GM10847 (cell line): ENCODE measurements around the gene RASGRP3.
A peak's percentile ranks its signal among the peaks of the same experiment; 100 is the strongest.

ENCODE experiments used
- POLR2A ChIP-seq: IDR thresholded peaks from 2 replicates; pipeline ENCODE4 v1.6.1; 2011; ENCODE audit not compliant: insufficient read length; ENCODE audit errors: extremely low read depth

Gene RASGRP3

DNA sequence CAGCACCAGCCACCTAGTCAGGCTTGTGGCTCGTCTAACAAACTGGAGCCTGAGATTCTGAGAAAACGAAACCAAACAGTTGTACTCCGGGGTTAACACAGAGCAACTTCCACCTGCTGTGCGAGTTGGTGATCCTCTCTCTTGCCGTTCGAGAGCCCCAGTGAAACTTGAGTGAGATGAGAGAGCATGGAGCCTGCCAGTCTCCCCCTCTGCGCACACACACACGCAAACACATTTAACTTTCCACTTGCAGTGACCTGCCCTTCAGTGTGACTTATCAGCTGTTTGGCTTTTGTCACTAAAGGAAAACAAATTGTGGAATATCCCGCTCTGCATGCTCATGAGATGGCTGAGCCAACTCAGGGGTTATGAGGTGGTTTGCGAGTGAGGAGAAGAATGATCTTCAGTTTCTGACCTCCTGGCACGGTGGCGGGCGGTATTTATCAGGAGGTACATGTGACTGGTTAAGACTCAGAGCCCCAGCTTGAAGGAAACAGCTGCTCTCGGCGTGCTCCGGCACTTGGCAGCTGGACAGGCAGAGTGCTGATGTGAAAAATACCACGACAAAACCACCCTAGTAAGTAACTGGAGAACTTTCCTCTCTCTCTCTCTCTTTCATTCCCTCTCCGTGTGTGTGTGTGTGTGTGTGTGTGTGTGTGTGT, at the start of gene RASGRP3:
Gene RASGRP3, plus strand, starts transcription at position 519 of the 662 bp plus-strand sequence. CDS start 38,488 bp downstream, outside the sequence.
- peak; percentile 67 for TF ChIP-seq POLR2A

- no peak for TF ChIP-seq POLR2A
Observed at GRCh38 chr2:33426666-33427231, 49.7 kb upstream of the RASGRP3 start.

DNA sequence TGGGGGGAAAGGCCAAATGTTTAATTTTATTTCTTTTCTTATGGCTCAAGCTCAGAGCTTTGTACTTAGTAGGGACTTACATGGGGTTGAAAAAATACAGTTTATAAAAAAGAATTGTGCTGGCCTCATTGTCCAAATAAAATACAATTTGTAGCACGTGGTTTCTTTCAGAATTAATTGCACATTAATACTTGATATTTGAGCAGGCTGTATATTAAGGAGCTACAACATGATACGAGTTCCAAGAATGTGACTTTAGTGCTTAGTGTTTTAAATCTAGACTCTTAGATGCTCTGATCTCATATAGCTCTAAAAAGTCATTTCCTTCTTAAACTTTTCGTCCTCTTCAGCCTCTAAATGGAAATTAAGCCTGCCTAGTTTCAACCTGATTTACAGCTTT, 46.4 kb upstream of the RASGRP3 start:
- no peak for TF ChIP-seq POLR2A

DNA sequence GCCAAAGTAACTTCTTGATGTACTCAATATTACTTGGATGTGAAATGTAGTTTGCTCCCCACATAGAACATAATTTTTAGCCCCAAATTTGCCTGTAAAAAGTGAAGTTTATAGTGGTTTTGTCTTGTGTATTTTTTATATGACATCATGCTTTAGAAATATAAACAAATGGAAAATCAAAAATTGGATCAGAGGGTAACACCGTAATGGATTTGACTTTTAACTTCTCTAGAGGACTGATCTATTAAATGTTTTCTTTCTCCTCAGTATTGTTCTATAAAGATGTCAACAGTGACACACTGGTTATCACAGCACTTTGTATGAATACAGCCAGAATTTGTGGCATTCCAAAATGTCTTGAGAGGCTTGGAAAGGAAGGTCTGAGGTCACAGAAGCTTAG, 45.6 kb upstream of the RASGRP3 start:
- no peak for TF ChIP-seq POLR2A

GRCh38 chr2:33432871-33433270, 43.6 kb upstream of the RASGRP3 start:
- no peak for TF ChIP-seq POLR2A

DNA sequence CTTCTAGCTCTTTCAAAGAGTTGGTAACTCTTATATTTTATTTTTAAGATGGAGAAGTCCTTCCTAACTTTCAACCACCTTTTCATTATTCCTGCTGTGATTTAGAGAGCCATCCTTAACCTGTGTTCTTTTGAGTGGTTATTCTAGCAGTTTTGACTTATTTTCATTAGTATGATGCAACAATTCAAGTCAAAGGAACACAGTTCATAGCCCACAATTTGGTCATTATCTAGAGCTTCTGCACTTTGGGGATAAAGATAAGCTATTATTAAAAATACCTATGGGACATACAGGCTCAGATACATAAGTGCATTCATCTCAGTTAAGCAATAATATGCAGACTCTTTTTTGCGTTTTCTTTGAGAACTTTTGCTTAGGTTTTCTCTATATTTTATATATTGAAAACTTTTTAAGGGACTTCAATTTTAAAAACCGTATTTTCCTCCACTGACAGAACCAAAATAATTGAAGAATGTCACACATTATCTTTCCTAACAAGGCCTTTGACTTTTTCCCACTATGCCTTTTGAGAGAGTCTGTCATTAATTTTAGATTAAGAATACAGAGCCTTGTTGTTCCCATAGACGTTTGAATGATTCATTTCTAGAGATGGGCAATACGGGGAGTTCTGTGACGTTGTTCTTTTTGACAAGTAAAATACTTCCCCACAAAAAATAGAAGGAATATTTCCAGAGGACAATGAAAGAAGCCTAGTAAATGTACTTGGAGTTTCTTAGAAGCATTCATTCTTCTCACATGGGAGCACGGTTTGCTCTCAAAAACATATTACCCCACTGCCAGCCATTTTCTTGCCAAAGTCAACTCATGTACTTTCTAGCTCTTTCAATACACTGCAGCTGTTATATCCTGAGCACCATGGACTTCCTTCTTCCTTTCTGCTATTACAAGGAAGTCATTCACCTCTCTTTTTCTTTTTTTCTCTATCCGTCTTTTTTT, 42.9 kb upstream of the RASGRP3 start:
- TF ChIP-seq POLR2A: no peak

GRCh38 chr2:33435518-33435917, 40.9 kb upstream of the RASGRP3 start:
- no peak for TF ChIP-seq POLR2A

DNA sequence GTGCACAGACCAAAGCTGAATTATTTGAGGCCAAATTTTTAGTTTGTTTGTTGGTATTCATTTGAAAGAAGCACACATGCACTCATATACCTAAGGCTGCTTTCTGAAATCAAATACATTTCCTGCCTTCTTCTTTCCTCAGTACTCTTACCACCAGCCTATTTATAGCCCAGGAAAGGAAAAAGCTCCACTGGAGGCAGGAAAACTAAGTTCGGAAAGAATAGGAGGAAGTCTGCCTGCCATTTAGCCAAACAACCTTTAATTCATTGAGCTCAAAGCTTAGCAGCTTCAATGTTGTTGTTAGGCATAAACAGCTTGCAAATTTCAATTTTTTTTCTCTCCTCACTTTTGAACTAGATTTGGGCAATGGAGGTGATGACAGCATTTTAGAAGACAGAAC, 40.4 kb upstream of the RASGRP3 start:
- no peak for TF ChIP-seq POLR2A

DNA sequence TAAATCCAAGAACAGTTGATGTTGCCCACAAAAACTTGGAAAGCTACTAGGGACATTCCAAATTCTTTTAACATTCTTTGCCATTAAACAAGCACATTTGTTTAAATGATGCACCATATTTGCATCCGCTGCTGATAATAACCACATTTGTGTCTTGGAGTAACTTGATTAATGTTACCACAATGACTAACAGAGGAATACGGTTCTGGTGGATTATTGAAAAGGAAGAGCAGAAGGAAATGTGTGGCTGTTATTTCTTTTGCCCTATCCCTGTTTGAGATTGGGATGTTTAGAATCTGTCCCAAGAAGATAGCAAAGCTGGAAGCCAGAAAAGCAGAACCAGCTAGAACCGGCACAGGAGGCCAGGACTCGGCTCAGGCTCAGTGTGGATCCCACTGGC, 39.2 kb upstream of the RASGRP3 start:
- no peak for TF ChIP-seq POLR2A

- no peak for TF ChIP-seq POLR2A
Observed at GRCh38 chr2:33437815-33438214, 38.6 kb upstream of the RASGRP3 start.

DNA sequence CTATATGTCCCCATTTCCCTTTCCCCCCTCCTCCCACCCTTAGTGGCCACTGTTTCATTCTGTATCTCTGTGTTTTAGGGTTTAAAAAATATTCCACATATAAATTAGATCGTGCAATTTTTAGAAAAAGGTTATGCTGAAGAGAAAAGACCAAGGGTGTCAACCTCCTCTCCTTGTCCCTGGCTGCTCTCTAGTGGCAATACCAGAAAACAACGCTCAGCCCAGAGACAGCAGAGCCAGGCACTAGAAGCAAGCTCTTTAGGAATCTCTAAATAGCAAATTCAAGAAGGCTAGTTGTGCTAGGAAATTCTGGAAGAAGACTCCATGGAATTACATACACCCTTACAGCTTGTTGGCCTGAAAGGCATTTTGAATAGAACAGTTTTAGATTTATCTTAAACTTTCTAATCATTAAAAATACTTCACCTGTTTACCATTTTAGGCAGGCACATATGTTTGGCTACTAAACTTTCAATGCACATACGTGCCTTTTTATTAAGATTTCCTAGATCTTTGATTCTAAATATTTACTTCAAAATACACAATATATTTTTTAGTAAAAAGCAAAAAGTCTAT, 35.1 kb upstream of the RASGRP3 start:
- TF ChIP-seq POLR2A: no peak

- TF ChIP-seq POLR2A: no peak
Observed at GRCh38 chr2:33442528-33443079, 33.8 kb upstream of the RASGRP3 start.

DNA sequence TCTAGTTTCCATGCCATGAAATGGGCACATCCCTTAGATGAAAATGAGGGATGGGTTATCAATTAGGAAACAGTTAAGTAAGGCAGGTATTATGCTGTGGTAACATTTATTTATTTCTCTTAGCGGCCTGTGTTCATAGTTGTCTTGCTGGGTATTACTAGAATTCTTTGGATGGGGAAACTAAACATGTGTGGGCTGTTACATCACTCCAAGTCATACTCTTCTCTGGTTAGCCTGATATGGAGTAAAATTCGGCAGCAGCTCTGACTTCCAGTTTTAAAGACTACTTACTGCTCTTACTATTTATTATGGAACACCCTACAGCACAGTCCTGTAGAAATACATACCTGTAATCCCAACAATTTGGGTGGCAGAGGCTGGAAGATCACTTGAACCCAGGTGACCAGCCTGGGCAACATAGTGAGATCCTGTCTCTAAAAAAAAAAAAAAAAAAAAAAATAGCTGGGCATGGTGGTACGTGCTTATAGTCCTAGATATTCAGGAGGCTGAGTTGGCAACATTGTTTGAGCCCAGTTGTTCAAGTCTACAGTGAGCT, 33.1 kb upstream of the RASGRP3 start:
- TF ChIP-seq POLR2A: no peak

DNA sequence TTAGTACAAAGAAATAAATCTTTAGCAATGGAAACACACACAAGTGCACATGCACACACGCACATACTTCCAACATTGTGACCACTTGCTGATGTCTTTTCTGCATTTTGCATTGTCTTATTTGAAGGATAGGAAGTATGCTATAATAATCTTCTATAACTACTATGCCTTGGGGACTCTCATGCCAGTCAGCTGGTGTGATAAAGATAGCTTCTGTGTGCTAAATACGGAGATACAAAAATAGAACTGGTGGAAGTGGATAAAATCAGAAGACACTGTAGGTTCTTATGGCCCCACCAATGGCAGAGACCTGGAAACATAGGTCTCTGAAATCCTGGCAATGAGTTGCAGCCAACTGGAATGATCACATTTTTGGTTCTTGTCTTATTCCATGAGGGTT, 31.5 kb upstream of the RASGRP3 start:
- no peak for TF ChIP-seq POLR2A
